IMR-90 (cell line): ENCODE data around the gene CREB5. TPM values are rescaled to one million over a fixed set of nuclear protein-coding genes. Genes with fewer than 3 reads are reported as not detected.

Experiments used
- ATAC-seq: fragments of 200-7000 bp; cut with Tn5 transposase; 2 replicates; pipeline ENCODE4 v1.9.1; 2020; ENCODE audit warnings: low read depth, mild to moderate bottlenecking, moderate library complexity
- BruUV-seq: library from RNA; stranded (reverse); fragments of 400-500 nt; replicated peaks from 2 replicates; lab custom pipeline; 2021; lab: Mats Ljungman, UMichigan
- CTCF ChIA-PET: fragments of 300-600 bp; formaldehyde crosslinking; extraction: SDS; loops from one replicate; lab custom pipeline; 2021; ENCODE audit warnings: antibody characterized with exemption; lab: Yijun Ruan, JAX
- POLR2A ChIA-PET: fragments of 300-600 bp; sonication (Branson Sonifier 250); formaldehyde crosslinking; loops from one replicate; lab custom pipeline; 2022; ENCODE audit warnings: antibody characterized with exemption; ENCODE audit not compliant: unreplicated experiment; lab: Charles Lee
- DNase-seq: peaks from one replicate; pipeline ENCODE4 v3.0.0; 2013
- H2AFZ ChIP-seq: replicated peaks from 2 replicates; pipeline ENCODE3; 2013; ENCODE audit warnings: low read length, mild to moderate bottlenecking; ENCODE audit not compliant: poor library complexity
- H2AK5ac ChIP-seq: 2 replicates; pipeline ENCODE4 v1.6.1; 2013; ENCODE audit warnings: low read depth, low read length, inconsistent platforms
- H2AK9ac ChIP-seq: replicated peaks from 2 replicates; pipeline ENCODE3; 2013; ENCODE audit warnings: mild to moderate bottlenecking, low read depth, low read length, moderate library complexity; ENCODE audit not compliant: poor library complexity
- H2BK120ac ChIP-seq: 2 replicates; pipeline ENCODE4 v1.6.1; 2013; ENCODE audit warnings: low read depth, low read length, inconsistent platforms
- H2BK15ac ChIP-seq: 3 replicates; pipeline ENCODE4 v1.6.1; 2013; ENCODE audit warnings: low read depth, low read length, inconsistent platforms
- H2BK20ac ChIP-seq: 2 replicates; pipeline ENCODE4 v1.6.1; 2013; ENCODE audit warnings: low read depth, mild to moderate bottlenecking, inconsistent platforms, low read length, moderate library complexity
- H2BK5ac ChIP-seq: 2 replicates; pipeline ENCODE4 v1.6.1; 2013; ENCODE audit warnings: mild to moderate bottlenecking, low read depth, low read length, inconsistent platforms; ENCODE audit not compliant: poor library complexity, severe bottlenecking
- H3K14ac ChIP-seq: replicated peaks from 2 replicates; pipeline ENCODE4 v1.6.1; 2013; ENCODE audit warnings: low read depth, low read length, inconsistent platforms
- H3K18ac ChIP-seq: 2 replicates; pipeline ENCODE4 v1.6.1; 2013; ENCODE audit warnings: low read depth, low read length, control low read depth
- H3K23ac ChIP-seq: 2 replicates; pipeline ENCODE4 v1.6.1; 2013; ENCODE audit warnings: low read depth, low read length, inconsistent platforms
- H3K27ac ChIP-seq: 2 replicates; pipeline ENCODE4 v1.5.1; 2013; ENCODE audit warnings: mild to moderate bottlenecking, control low read depth, low read length; ENCODE audit not compliant: insufficient read depth
- H3K27me3 ChIP-seq: 2 replicates; pipeline ENCODE4 v1.6.1; 2013; ENCODE audit warnings: low read length; ENCODE audit not compliant: control insufficient read depth, insufficient read depth
- H3K36me3 ChIP-seq: 2 replicates; pipeline ENCODE4 v1.6.1; 2013; ENCODE audit warnings: low read length, mixed read lengths; ENCODE audit not compliant: control insufficient read depth, insufficient read depth
- H3K4ac ChIP-seq: 2 replicates; pipeline ENCODE4 v1.6.1; 2013; ENCODE audit warnings: low read depth, low read length, inconsistent platforms
- H3K4me1 ChIP-seq: 2 replicates; pipeline ENCODE4 v1.6.1; 2013; ENCODE audit warnings: low read length, mixed read lengths; ENCODE audit not compliant: control insufficient read depth, insufficient read depth
- H3K4me2 ChIP-seq: 2 replicates; pipeline ENCODE4 v1.6.1; 2013; ENCODE audit warnings: low read depth, mild to moderate bottlenecking, control low read depth, low read length, moderate library complexity
- H3K4me3 ChIP-seq: 2 replicates; pipeline ENCODE4 v1.5.1; 2013; ENCODE audit warnings: low read depth, mild to moderate bottlenecking, control low read depth, low read length, moderate library complexity; ENCODE audit not compliant: insufficient read depth
- H3K56ac ChIP-seq: 2 replicates; pipeline ENCODE4 v1.6.1; 2013; ENCODE audit warnings: low read length, inconsistent platforms; ENCODE audit not compliant: insufficient read depth; ENCODE audit errors: extremely low read depth
- H3K79me1 ChIP-seq, 2 experiments: 2 replicates each; pipeline ENCODE4 v1.6.1; 2013; ENCODE audit warnings: low read length in 2 of 2, inconsistent platforms in 1 of 2, low read depth in 1 of 2
- H3K9ac ChIP-seq: 2 replicates; pipeline ENCODE4 v1.6.1; 2013; ENCODE audit warnings: low read depth, low read length, control low read depth
- H3K9me1 ChIP-seq: 2 replicates; pipeline ENCODE4 v1.6.1; 2013; ENCODE audit warnings: low read length, inconsistent platforms; ENCODE audit not compliant: insufficient read depth
- H3K9me3 ChIP-seq: 2 replicates; pipeline ENCODE4 v1.6.1; 2013; ENCODE audit warnings: low read length; ENCODE audit not compliant: control insufficient read depth, insufficient read depth
- H4K20me1 ChIP-seq: 2 replicates; pipeline ENCODE4 v1.6.1; 2013; ENCODE audit warnings: low read length, inconsistent platforms; ENCODE audit not compliant: insufficient read depth
- H4K5ac ChIP-seq: 2 replicates; pipeline ENCODE4 v1.6.1; 2013; ENCODE audit warnings: mild to moderate bottlenecking, low read depth, low read length, control low read depth
- H4K8ac ChIP-seq, 2 experiments: 2 replicates each; pipeline ENCODE4 v1.6.1; 2013; ENCODE audit warnings: low read depth in 2 of 2, low read length in 2 of 2, control low read depth in 1 of 2, inconsistent platforms in 1 of 2
- H4K91ac ChIP-seq: 2 replicates; pipeline ENCODE4 v1.6.1; 2013; ENCODE audit warnings: low read depth, low read length, inconsistent platforms; ENCODE audit not compliant: insufficient read depth
- BHLHE40 ChIP-seq: fragments of 150-350 bp; IDR thresholded peaks from 2 replicates; pipeline ENCODE4 v1.6.1; 2016; ENCODE audit warnings: mild to moderate bottlenecking, low read depth, low read length
- CEBPB ChIP-seq: IDR thresholded peaks from 2 replicates; pipeline ENCODE4 v1.6.1; 2012; ENCODE audit warnings: low read depth, low read length, improper control_type of control experiment
- CHD1 ChIP-seq: IDR thresholded peaks from 2 replicates; pipeline ENCODE4 v1.6.1; 2012; ENCODE audit warnings: low read depth, low read length, improper control_type of control experiment
- CTCF ChIP-seq: conservative IDR thresholded peaks from 2 replicates; pipeline ENCODE4 v1.5.1; 2012; ENCODE audit warnings: mild to moderate bottlenecking, low read depth, low read length, improper control_type of control experiment
- FOS ChIP-seq: fragments of 150-350 bp; IDR thresholded peaks from 2 replicates; pipeline ENCODE4 v1.6.1; 2016; ENCODE audit warnings: low read depth, low read length
- MAFK ChIP-seq: IDR thresholded peaks from 2 replicates; pipeline ENCODE4 v1.6.1; 2012; ENCODE audit warnings: low read depth, low read length, improper control_type of control experiment
- MAZ ChIP-seq: IDR thresholded peaks from 2 replicates; pipeline ENCODE4 v1.6.1; 2012; ENCODE audit warnings: low read depth, mild to moderate bottlenecking, low read length, improper control_type of control experiment, moderate library complexity, borderline replicate concordance
- MXI1 ChIP-seq: IDR thresholded peaks from 2 replicates; pipeline ENCODE4 v1.6.1; 2012; ENCODE audit warnings: low read depth, mild to moderate bottlenecking, low read length, moderate library complexity, borderline replicate concordance
- NFE2L2 ChIP-seq: fragments of 150-350 bp; IDR thresholded peaks from 2 replicates; pipeline ENCODE4 v1.6.1; 2016; ENCODE audit warnings: low read depth, mild to moderate bottlenecking, low read length
- POLR2A ChIP-seq: IDR thresholded peaks from 2 replicates; pipeline ENCODE4 v1.6.1; 2012; ENCODE audit warnings: mild to moderate bottlenecking, low read depth, low read length
- RAD21 ChIP-seq: IDR thresholded peaks from 2 replicates; pipeline ENCODE4 v1.6.1; 2012; ENCODE audit warnings: low read length, improper control_type of control experiment
- RCOR1 ChIP-seq: IDR thresholded peaks from 2 replicates; pipeline ENCODE4 v1.6.1; 2012; ENCODE audit warnings: mild to moderate bottlenecking, low read length, improper control_type of control experiment; ENCODE audit not compliant: insufficient replicate concordance
- RFX5 ChIP-seq: IDR thresholded peaks from 2 replicates; pipeline ENCODE4 v1.8.0; 2012; ENCODE audit warnings: low read depth, mild to moderate bottlenecking, low read length, moderate library complexity
- SMC3 ChIP-seq: fragments of 150-350 bp; IDR thresholded peaks from 2 replicates; pipeline ENCODE4 v1.6.1; 2016; ENCODE audit warnings: low read depth, mild to moderate bottlenecking, antibody characterized with exemption, low read length, moderate library complexity
- USF2 ChIP-seq: fragments of 150-350 bp; IDR thresholded peaks from 2 replicates; pipeline ENCODE4 v1.6.1; 2017; ENCODE audit warnings: mild to moderate bottlenecking, antibody characterized with exemption, low read length, low read depth
- WGBS, 2 experiments: methylation state at CpG; one replicate each; pipeline versions ENCODE4 v1.1.5 to v1.1.7; 2013; ENCODE audit warnings: missing lambda C conversion rate in 2 of 2; ENCODE audit not compliant: insufficient read length in 1 of 2; ENCODE audit errors: extremely low coverage in 2 of 2; 5-methylcytosine and 5-hydroxymethylcytosine counted together
- dilution Hi-C: fragments of 300-500 bp; cut with HindIII; formaldehyde crosslinking; loops from one replicate; pipeline ENCODE4 v1.14.3; 2018; ENCODE audit warnings: low sequenced_read_pairs; ENCODE audit not compliant: unreplicated experiment
- in situ Hi-C: fragments of 300-500 bp; cut with MboI; formaldehyde crosslinking; loops from 3 replicates; pipeline ENCODE4 v1.14.3; 2019; ENCODE audit warnings: low sequenced_read_pairs, inconsistent platforms, mixed read lengths
- intact Hi-C: fragments of 100-400 bp; cut with micrococcal nuclease; formaldehyde crosslinking; loops from 2 replicates; pipeline ENCODE4 v1.10.0; 2022
- polyA plus RNA-seq, 3 experiments: library from polyadenylated mRNA; depleted of rRNA; stranded (reverse); fragments of >200 nt; gene quantifications; 2 replicates each; pipeline ENCODE4 v1.2.3, GENCODE V29; 2012; ENCODE audit warnings: low replicate concordance in 1 of 3
- total RNA-seq: library from RNA; depleted of rRNA; stranded (reverse); fragments of >200 nt; gene quantifications from 2 replicates; pipeline ENCODE4 v1.2.3, GENCODE V29; 2012
- TF ChIP-seq, protein P1 (sequence below): fragments of 150-350 bp; IDR thresholded peaks from 2 replicates; pipeline ENCODE4 v1.6.1; 2016; ENCODE audit warnings: low read depth, mild to moderate bottlenecking, low read length, moderate library complexity, borderline replicate concordance

Gene CREB5
- total and polyA plus RNA-seq, 2 of the 4 experiments (the other 2 are of a cell fraction), result 7.3 to 13.1 TPM

DNA sequence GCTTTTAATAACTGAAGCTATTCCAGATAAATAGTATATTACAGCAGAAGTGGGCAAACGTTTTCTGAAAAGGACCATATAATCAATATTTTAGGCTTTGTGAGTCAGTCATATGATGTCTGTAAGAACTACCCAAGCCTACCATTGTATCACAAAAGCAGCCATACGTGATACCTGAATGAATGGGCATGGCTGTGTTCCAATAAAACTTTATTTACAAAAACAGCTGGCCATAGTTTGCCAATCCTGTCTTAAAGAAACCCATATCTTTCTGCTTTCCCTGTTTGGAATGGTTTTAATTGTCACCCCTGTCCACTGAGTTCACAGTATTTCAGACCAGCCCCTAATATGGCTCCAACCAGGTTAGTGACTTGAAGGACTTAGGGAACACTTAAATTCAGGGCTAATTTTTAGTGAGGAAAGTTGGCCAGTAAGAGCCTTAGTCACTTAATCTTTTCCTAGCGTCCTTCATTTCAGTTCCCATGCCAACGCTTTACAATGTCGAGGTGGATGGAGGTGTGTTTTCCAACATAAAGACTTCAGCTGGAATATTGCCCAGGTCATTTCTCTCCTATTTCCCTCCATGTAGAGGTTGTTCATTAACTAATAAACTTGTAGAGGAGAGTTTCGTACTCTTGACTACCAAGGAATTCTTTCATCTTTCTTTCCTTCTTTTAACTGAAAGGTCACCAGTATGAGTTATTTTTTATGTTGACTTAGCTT is 361.3 kb downstream of the CREB5 start:
- H3K4ac ChIP-seq, result no peak overlapping the region
- H3K56ac ChIP-seq, result no peak overlapping the region
- WGBS, 2 experiments, result no CpG with 5 or more reads among the region's 6 CpGs
- no peaks in the 10 kb centered on the region for H3K27me3 ChIP-seq
- ChIA-PET POLR2A (no interaction called here), CTCF (interaction anchor here (0.6 kb wide), 2 partner anchors 46 to 1989 kb away, joined by 3 read pairs; no protein-coding TSS in a partner anchor)
- no peak overlapping the region for H2AFZ ChIP-seq
- H3K4me1 ChIP-seq, result peaks cover 5% of the 10 kb centered on the region; the same call in 1 of the 2 replicates
- no peaks in the 10 kb centered on the region for H3K9me3 ChIP-seq
- no peak for DNase-seq
- ATAC-seq, result no peak
- H2BK5ac ChIP-seq, result no peak overlapping the region
- H2BK20ac ChIP-seq, result no peak overlapping the region
- H4K5ac ChIP-seq, result no peak overlapping the region
- H2AK9ac ChIP-seq, result no peak overlapping the region
- no peak overlapping the region for H3K23ac ChIP-seq
- BruUV-seq, result no TSS peak
- H4K20me1 ChIP-seq, result no peaks in the 10 kb centered on the region
- in situ Hi-C loops, result no loop called here
- H3K9ac ChIP-seq, result no peak overlapping the region
- H3K79me1 ChIP-seq, result no peaks in the 10 kb centered on the region
- intact Hi-C loops, result no loop called here
- H2AK5ac ChIP-seq, result no peak overlapping the region
- H4K8ac ChIP-seq, result no peak overlapping the region
- no peaks in the 10 kb centered on the region for H3K9me1 ChIP-seq
- no peak overlapping the region for H3K18ac ChIP-seq
- H3K27ac ChIP-seq, result no peak overlapping the region
- TF ChIP-seq MAFK (no peak), USF2 (no peak), CTCF (no peak), BHLHE40 (no peak), CEBPB (no peak), CHD1 (no peak), MXI1 (no peak), RAD21 (no peak), FOS (no peak), RFX5 (no peak), RCOR1 (no peak), NFE2L2 (no peak), MAZ (no peak), SMC3 (no peak), POLR2A (no peak)
- TF ChIP-seq, protein P1, sequence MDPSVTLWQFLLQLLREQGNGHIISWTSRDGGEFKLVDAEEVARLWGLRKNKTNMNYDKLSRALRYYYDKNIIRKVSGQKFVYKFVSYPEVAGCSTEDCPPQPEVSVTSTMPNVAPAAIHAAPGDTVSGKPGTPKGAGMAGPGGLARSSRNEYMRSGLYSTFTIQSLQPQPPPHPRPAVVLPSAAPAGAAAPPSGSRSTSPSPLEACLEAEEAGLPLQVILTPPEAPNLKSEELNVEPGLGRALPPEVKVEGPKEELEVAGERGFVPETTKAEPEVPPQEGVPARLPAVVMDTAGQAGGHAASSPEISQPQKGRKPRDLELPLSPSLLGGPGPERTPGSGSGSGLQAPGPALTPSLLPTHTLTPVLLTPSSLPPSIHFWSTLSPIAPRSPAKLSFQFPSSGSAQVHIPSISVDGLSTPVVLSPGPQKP, result no peak
- dilution Hi-C loops, result no loop called here
- no peak overlapping the region for H2BK120ac ChIP-seq
- no peak overlapping the region for H3K4me2 ChIP-seq
- no peak overlapping the region for H3K14ac ChIP-seq
- H3K36me3 ChIP-seq, result no peaks in the 10 kb centered on the region
- H4K91ac ChIP-seq, result no peak overlapping the region
- H3K4me3 ChIP-seq, result no peak overlapping the region
- no peak overlapping the region for H2BK15ac ChIP-seq
